Suprapubic skin (tissue), 4 donors: Measurements from ENCODE around the gene DUSP3.

Experiments
- CTCF ChIP-seq, 2 donors: fragments of 200-600 bp in 1 of 2; fragments of 450-650 bp in 1 of 2; sonication (generic) in 1 of 2; IDR thresholded peaks; one replicate each; pipeline ENCODE4 v1.5.1; 2016 to 2019; ENCODE audit warnings: antibody characterized with exemption in 2 of 2, mild to moderate bottlenecking in 1 of 2, moderate library complexity in 1 of 2
- POLR2A ChIP-seq, 2 donors: fragments of 450-650 bp; IDR thresholded peaks; one replicate each; pipeline ENCODE4 v1.6.1; 2017; ENCODE audit warnings: antibody characterized with exemption in 2 of 2, mild to moderate bottlenecking in 2 of 2, moderate library complexity in 2 of 2
- POLR2AphosphoS5 ChIP-seq, 3 donors: sonication (generic); formaldehyde crosslinking; IDR thresholded peaks; one replicate each; pipeline ENCODE4 v1.6.1; 2017; ENCODE audit warnings: antibody characterized with exemption in 3 of 3

- TF ChIP-seq CTCF (IDR thresholded peaks at IDR 0.05) (no peak), POLR2AphosphoS5 (IDR thresholded peaks at IDR 0.05) (no peak), POLR2A (IDR thresholded peaks at IDR 0.05) (no peak)
Observed at GRCh38 chr17:43818966-43819365, 40.2 kb upstream of the DUSP3 start.
